Sigmoid colon (tissue), 7 donors: ENCODE results near the gene SLC34A3. TPM values are rescaled to one million over a fixed set of nuclear protein-coding genes. Genes with fewer than 3 reads are reported as not detected.

ENCODE experiments used
- DNase-seq: peaks from one replicate; pipeline ENCODE4 v3.0.0-alpha.2; 2019
- H3K27ac ChIP-seq, 4 donors: fragments of 200-600 bp; sonication (generic); one replicate each; pipeline ENCODE4 v1.5.1; 2016 to 2019; ENCODE audit warnings: mild to moderate bottlenecking in 1 of 4
- H3K27me3 ChIP-seq, 3 donors: fragments of 200-600 bp; sonication (generic); one replicate each; pipeline ENCODE4 v1.5.1; 2019; ENCODE audit warnings: mild to moderate bottlenecking in 1 of 3
- H3K36me3 ChIP-seq, 4 donors: fragments of 200-600 bp; sonication (generic); one replicate each; pipeline ENCODE4 v1.5.1; 2016 to 2019
- H3K4me1 ChIP-seq, 4 donors: fragments of 200-600 bp; sonication (generic); one replicate each; pipeline ENCODE4 v1.5.1; 2017 to 2019
- H3K4me3 ChIP-seq, 4 donors: fragments of 200-600 bp; sonication (generic); one replicate each; pipeline ENCODE4 v1.5.1; 2017 to 2019; ENCODE audit warnings: mild to moderate bottlenecking in 2 of 4, moderate library complexity in 1 of 4
- H3K9me3 ChIP-seq, 4 donors: fragments of 200-600 bp in 3 of 4; sonication (generic) in 3 of 4; one replicate each; pipeline versions ENCODE4 v1.5.1 to v1.6.1; 2013 to 2019
- EP300 ChIP-seq, 4 donors: sonication (generic); formaldehyde crosslinking; IDR thresholded peaks; one replicate each; pipeline ENCODE4 v1.6.1; 2017; ENCODE audit warnings: antibody characterized with exemption in 4 of 4
- POLR2A ChIP-seq, 2 donors: fragments of 450-650 bp; IDR thresholded peaks; one replicate each; pipeline ENCODE4 v1.6.1; 2016; ENCODE audit warnings: antibody characterized with exemption in 2 of 2, mild to moderate bottlenecking in 2 of 2, moderate library complexity in 2 of 2
- POLR2AphosphoS5 ChIP-seq, 4 donors: sonication (generic); formaldehyde crosslinking; IDR thresholded peaks; one replicate each; pipeline ENCODE4 v1.6.1; 2017; ENCODE audit warnings: antibody characterized with exemption in 4 of 4
- WGBS, 2 donors: extraction: QIAGEN DNeasy Blood & Tissue Kit; methylation state at CpG; one replicate each; pipeline ENCODE4 v1.1.7; 2013; 5-methylcytosine and 5-hydroxymethylcytosine counted together
- intact Hi-C: fragments of 100-400 bp; cut with DNase I; formaldehyde crosslinking; loops from one replicate; pipeline ENCODE4 v1.15.1; 2023
- polyA plus RNA-seq, 3 donors: library from polyadenylated mRNA; stranded (reverse); fragments of 200-250 nt; gene quantifications; one replicate each; pipeline ENCODE4 v1.2.3, GENCODE V29; 2013
- total RNA-seq, 4 donors: library from RNA; depleted of rRNA; stranded (reverse); fragments of >200 nt; gene quantifications; one replicate each; pipeline ENCODE4 v1.1.0, GENCODE V29; 2016
- TF ChIP-seq, protein P1 (sequence below), 4 experiments: fragments of 450-650 bp in 3 of 4; fragments of 200-600 bp in 1 of 4; IDR thresholded peaks; one replicate each; pipeline ENCODE4 v1.5.1; 2016 to 2019; ENCODE audit warnings: antibody characterized with exemption in 4 of 4, mild to moderate bottlenecking in 3 of 4, moderate library complexity in 2 of 4
- donor health status: healthy with polysubstance abuse.
- donor health status: Bipolar disorder and iron deficiency.
- donor health status: healthy.

The SLC34A3 gene
- total and polyA plus RNA-seq, 7 donors = not detected

DNA sequence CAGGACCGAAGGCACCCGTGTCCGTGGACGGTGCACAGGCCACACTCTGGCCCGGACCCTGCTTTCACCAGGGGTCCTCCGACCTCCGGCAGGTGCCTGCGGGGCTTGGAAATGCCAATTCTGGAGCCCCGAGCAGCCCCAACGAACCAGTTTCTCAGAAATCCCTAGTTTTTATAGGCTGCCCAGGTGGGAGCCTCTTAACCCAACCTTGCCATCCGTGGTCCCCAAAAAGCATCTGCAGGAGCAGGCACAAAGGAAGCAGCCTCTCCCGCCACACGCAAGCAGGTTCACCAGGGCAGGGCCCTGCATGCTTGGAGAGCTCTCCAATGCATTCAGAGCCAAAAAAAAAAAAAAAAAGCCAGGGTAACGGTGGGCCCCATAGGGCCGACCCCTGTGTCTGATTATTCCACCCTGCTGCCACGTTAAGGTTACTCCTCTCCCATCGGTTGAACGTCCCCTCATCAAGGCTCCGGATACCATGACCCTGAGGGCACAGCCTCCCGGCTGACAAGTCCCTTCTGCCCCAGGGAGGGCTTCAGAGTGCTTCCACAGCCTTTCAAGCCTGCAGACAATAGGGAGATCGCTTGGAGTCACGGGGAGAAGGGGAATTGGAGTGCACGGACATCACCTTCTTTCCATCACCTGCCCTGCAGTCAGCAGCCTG, 29.4 kb upstream of the SLC34A3 start:
- H3K9me3 ChIP-seq = no peaks in the 10 kb centered on the region
- H3K36me3 ChIP-seq = no peaks in the 10 kb centered on the region
- intact Hi-C loops = loop anchor here (1.0 to 2.0 kb wide), 2 partner anchors 22 to 39 kb away; partner anchors contain the start of gene TUBB4B
- no peak for TF ChIP-seq EP300 (IDR thresholded peaks at IDR 0.05)
- TF ChIP-seq POLR2AphosphoS5 (IDR thresholded peaks at IDR 0.05) = no peak
- TF ChIP-seq POLR2A (IDR thresholded peaks at IDR 0.05) = no peak
- TF ChIP-seq, protein P1, sequence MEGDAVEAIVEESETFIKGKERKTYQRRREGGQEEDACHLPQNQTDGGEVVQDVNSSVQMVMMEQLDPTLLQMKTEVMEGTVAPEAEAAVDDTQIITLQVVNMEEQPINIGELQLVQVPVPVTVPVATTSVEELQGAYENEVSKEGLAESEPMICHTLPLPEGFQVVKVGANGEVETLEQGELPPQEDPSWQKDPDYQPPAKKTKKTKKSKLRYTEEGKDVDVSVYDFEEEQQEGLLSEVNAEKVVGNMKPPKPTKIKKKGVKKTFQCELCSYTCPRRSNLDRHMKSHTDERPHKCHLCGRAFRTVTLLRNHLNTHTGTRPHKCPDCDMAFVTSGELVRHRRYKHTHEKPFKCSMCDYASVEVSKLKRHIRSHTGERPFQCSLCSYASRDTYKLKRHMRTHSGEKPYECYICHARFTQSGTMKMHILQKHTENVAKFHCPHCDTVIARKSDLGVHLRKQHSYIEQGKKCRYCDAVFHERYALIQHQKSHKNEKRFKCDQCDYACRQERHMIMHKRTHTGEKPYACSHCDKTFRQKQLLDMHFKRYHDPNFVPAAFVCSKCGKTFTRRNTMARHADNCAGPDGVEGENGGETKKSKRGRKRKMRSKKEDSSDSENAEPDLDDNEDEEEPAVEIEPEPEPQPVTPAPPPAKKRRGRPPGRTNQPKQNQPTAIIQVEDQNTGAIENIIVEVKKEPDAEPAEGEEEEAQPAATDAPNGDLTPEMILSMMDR (IDR thresholded peaks at IDR 0.05) = no peak
- H3K4me3 ChIP-seq = peak overlapping the region; percentile 54 to 67 (median 66)
- no peak for DNase-seq
- 16 to 26% methylated on average over 23 of the region's 23 CpGs for WGBS, 2 donors
- peaks cover 0 to 74% (median 71%) of the 10 kb centered on the region in 4 donors for H3K4me1 ChIP-seq
- peak overlapping the region; percentile 78 to 84 (median 82) for H3K27ac ChIP-seq
- H3K27me3 ChIP-seq = no peaks in the 10 kb centered on the region

DNA sequence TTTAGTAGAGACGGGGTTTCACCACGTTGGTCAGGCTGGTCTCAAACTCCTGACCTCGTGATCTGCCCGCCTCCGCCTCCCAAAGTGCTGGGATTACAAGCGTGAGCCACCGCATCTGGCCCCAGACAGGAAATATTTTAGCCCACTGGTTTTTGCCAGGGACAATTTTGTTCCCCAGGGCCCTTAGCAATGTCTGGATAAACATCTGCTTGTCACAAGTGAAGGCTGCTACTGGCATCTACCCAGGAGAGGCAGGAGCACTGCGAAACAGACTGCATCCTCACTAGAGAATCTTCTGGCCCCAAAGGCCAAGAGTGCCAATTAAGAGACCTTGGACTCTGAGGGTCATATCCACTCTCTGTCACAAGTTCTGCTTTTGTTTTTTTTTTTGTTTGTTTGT, 27.7 kb upstream of the SLC34A3 start:
- Histone ChIP-seq H3K27ac (no peak overlapping the region), H3K9me3 (no peaks in the 10 kb centered on the region), H3K4me1 (peaks cover 0 to 77% (median 73%) of the 10 kb centered on the region in 4 donors), H3K4me3 (no peak overlapping the region), H3K27me3 (no peaks in the 10 kb centered on the region), H3K36me3 (peaks cover 0 to 3% (median 0%) of the 10 kb centered on the region in 4 donors)
- TF ChIP-seq, protein P1 (IDR thresholded peaks at IDR 0.05) = no peak
- TF ChIP-seq EP300 (IDR thresholded peaks at IDR 0.05) (no peak), POLR2AphosphoS5 (IDR thresholded peaks at IDR 0.05) (no peak), POLR2A (IDR thresholded peaks at IDR 0.05) (no peak)
- intact Hi-C loops = no loop called here
- WGBS, 2 donors = 83 to 91% methylated on average over 8 of the region's 8 CpGs
- DNase-seq = no peak

DNA sequence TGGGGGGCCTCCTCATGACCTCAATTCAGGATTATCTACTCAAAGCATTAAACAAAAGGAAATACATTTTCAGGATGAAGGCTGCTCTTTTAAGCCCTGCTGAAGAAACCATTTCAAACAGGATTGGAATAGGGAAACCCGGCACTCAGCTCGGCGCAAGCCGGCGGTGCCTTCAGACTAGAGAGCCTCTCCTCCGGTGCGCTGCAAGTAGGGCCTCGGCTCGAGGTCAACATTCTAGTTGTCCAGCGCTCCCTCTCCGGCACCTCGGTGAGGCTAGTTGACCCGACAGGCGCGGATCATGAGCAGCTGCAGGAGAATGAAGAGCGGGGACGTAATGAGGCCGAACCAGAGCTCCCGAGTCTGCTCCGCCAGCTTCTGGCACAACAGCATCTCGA, 26.0 kb upstream of the SLC34A3 start:
- DNase-seq = no peak
- intact Hi-C loops = loop anchor here (2.0 to 5.0 kb wide), 2 partner anchors 16 to 48 kb away; partner anchors contain the start of genes ANAPC2, SSNA1 and STPG3
- TF ChIP-seq EP300 (IDR thresholded peaks at IDR 0.05) (no peak), POLR2AphosphoS5 (IDR thresholded peaks at IDR 0.05) (no peak), POLR2A (IDR thresholded peaks at IDR 0.05) (no peak)
- TF ChIP-seq, protein P1 (IDR thresholded peaks at IDR 0.05) = no peak
- Histone ChIP-seq H3K27me3 (no peaks in the 10 kb centered on the region), H3K9me3 (no peaks in the 10 kb centered on the region), H3K36me3 (peaks cover 0 to 8% (median 0%) of the 10 kb centered on the region in 4 donors), H3K4me1 (peaks cover 0 to 59% (median 56%) of the 10 kb centered on the region in 4 donors), H3K4me3 (peak overlapping the region; percentile 66 to 99 (median 88)), H3K27ac (peak overlapping the region; percentile 79 to 90 (median 86))
- 4 to 16% methylated on average over 21 of the region's 21 CpGs for WGBS, 2 donors

DNA sequence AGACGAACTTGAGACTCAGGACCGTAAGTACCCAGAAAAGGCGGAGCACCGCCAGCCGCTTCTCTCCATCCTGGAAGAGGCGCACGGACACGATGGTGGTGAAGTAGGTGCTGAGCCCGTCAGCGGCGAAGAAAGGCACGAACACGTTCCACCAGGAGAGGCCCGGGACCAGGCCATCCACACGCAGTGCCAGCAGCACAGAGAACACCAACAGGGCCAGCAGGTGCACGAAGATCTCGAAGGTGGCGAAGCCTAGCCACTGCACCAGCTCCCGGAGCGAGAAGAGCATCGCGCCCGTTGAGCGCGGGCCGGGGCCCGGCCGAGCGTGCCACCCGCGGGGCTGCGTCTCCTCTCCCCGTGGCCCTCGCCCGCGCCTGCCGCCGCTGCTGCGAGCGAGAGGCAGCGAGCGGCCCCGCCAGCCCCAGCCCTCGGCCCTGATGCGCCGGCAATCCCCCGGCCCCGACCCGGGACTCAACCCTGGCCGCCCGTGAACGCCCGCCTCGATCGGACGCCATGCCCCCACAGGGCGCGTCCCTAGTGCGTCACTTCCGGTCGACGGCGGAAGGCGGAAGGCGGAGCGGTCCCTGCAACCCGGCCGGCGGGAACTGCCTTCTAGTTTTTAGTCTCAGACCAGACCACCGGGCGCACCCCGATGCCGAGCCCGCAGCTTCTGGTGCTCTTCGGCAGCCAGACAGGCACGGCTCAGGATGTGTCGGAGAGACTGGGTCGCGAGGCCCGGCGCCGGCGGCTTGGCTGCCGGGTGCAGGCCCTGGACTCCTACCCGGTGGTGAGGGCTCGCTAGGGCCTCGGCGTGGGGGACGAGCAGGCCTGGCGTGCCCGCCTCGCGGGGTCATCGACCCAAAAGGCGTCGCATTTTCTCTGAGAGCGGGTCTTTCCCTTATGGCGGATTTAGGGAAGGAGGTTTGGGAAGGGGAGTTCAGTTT, 25.3 kb upstream of the SLC34A3 start, which contains the start of the genes NDOR1 and TMEM203:
Gene NDOR1 (plus strand): TSS at position 575 of the 944 bp plus-strand sequence. CDS start 78 bp downstream, at position 653.
Gene TMEM203 (minus strand): TSS at position 523 of the 944 bp plus-strand sequence. CDS start 234 bp downstream, at position 289.
- WGBS, 2 donors = 0% methylated on average over 98 of the region's 98 CpGs
- Histone ChIP-seq H3K36me3 (peaks cover 0 to 8% (median 0%) of the 10 kb centered on the region in 4 donors), H3K9me3 (no peaks in the 10 kb centered on the region), H3K4me3 (peak within 1 kb of the TSS; percentile 66 to 99 (median 88)), H3K27ac (peak within 1 kb of the TSS; percentile 79 to 90 (median 86)), H3K27me3 (no peaks in the 10 kb centered on the region), H3K4me1 (peaks cover 0 to 58% (median 54%) of the 10 kb centered on the region in 4 donors)
- peak; percentile 94 for DNase-seq
- intact Hi-C loops = loop anchor here (2.0 to 5.0 kb wide), 2 partner anchors 17 to 47 kb away; partner anchors contain the start of genes ANAPC2, SSNA1 and STPG3
- TF ChIP-seq POLR2AphosphoS5 (IDR thresholded peaks at IDR 0.05) (peak; percentile 91 to 96 (median 94)), POLR2A (IDR thresholded peaks at IDR 0.05) (peak; percentile 46 to 51)
- TF ChIP-seq, protein P1 (IDR thresholded peaks at IDR 0.05) = no peak
